Frontal cortex (tissue), 4 donors: ENCODE data around the gene ISOC1. TPM values are rescaled to one million over a fixed set of nuclear protein-coding genes. Genes with fewer than 3 reads are reported as not detected.

Experiments used
- DNase-seq, 2 donors: peaks; one replicate each; pipeline ENCODE4 v3.0.0; 2012; ENCODE audit warnings: low spot score in 2 of 2
- FAIRE-seq: peaks from 2 replicates; lab custom pipeline; 2012; peaks lifted over from hg19 to GRCh38; lab: Jason Lieb, UNC
- small RNA-seq: library from RNA; depleted of rRNA; stranded (forward); fragments of <200 nt; gene quantifications from one replicate; pipeline ENCODE3, GENCODE V24; 2014
- total RNA-seq: library from RNA; depleted of rRNA; stranded (reverse); fragments of >200 nt; gene quantifications from one replicate; pipeline ENCODE4 v1.2.3, GENCODE V29; 2014
- donor health status: control.
- donor health status: control.
- donor health status: control.

The ISOC1 gene
- total RNA-seq, 1 donor from 2014 or later = 31.0 TPM

DNA sequence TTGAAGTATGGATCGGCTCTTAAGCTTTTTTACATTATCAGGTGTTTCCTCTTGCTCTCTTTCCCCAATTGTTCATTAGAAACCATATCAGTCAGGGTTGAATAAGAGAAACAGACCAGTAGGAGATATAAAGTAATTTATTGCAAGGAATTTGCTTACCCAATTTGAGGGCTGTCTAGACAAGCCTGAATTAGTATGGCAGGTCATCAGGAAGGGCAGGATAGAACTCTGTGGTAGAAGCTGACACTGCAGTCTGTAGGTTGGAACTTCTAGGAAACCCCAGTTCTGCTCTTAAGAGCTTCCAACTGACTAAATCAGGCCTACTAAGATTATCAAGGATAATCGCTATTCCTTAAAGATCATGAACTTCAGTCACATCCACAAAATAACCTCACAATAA, 24.3 kb downstream of the ISOC1 start:
- FAIRE-seq = no peak
- no peak for DNase-seq

DNA sequence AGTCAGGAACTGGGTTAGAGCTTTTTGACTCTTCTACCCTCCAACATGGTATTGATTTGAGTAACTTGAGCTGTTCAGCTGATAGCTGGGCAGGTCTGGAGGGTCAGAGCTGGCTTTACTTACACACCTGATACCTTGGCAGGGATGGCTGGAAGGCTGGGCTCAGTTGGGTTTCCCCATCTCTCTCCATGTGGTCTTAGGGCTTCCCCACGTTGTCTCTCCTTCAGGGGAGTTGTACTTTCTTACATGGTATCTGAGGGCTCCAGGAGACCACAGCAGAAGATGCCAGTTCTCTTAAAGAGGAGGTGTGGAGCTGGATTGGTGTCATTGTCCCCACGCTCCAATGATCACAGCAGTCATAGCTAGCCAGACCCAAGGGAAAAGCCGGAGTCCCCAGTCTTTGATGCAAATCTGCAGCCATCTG, 25.6 kb downstream of the ISOC1 start:
- FAIRE-seq (no peak), DNase-seq (no peak)

DNA sequence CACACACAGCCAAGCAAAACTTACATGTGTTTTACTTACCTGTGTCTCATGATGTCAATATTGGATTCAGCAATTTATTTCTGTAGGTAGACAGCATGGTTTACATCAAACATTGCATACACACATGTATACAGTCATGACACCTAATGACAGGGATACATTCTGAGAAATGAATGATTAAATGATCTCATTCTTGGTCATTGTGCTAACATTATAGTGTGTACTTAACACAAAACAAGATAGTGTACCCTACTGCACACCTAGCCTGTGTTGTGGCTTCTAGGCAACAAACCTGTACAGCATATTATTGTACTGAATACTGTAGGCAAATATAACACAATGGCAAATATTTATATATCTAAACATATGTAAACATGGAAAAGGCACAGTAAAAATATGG, 28.0 kb downstream of the ISOC1 start:
- FAIRE-seq (no peak), DNase-seq (no peak)

DNA sequence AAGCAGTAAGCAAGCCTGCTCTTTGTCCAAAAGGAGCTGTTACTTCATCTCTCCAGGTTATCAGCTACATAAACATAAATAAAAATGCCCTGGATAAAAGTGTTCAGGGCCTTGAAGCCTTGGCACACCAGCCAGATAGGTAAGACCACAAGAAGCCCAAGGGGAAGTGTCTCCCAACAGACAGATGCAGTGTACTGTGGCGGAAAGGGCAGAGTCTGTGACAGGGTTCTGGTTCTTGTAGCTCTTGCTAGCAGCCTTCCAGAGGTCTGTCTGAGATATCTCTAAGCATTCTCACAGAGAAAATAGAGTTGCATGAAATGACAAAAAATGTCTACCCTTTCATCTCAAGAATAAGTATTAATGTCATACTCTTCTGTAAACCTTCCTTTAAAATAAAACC, 30.1 kb downstream of the ISOC1 start:
- FAIRE-seq = no peak
- no peak for DNase-seq

DNA sequence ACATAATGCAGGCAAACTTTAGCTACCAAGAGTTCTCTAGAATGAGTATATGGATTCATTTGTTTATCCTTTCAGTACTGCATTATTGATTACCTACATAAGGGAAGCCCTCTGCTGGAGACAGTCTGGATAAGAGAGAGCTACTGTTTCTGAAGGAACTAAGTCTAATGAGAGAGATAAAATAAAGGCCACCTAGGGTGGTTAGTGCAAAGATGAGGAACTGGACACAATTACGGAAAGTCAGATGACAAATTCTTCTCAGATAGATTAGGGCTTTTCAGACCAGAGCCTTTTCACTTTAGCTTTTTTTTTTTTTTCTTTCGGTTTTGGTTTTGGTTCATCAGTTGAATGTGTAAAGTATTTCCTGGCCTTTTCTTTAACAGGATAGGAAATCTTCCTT, 31.3 kb downstream of the ISOC1 start:
- no peak for FAIRE-seq
- no peak for DNase-seq

DNA sequence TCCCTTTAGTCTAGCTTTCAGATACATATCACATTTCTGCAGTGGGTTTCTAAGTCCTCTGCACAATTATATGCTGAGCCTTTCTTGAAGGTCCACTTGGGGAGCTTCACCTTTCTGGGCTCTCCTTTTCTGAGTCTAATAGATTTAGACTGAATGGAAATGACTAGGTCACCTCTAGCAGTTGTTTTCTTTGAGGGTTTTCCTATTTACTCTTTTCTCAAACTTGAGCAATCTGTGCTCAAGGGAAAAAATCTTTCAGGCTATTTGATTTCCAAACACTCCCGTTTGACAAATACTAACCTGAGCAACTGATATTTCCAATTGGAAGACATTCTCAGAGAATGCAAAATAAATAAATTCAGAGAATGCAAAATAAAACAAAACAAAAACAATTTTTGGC, 39.0 kb downstream of the ISOC1 start:
- DNase-seq = no peak
- FAIRE-seq = no peak

DNA sequence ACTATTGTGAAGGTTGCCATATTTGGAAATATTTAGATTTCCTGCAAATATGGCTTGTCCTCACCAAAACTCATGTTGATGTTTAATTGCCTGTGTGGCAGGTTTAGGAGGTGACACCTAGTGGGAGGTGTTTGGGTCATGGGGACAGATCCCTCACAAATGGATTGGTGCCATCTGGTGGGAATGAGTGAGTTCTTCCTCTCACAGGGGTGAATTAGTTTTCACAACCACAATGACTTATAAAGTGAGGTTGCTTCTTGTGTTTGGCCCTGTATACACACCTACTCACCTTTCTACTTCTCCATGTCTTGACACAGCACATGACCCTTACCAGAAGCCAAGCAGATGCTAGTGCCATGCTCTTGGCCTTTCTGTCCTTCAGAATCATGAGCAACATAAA, 41.1 kb downstream of the ISOC1 start:
- no peak for DNase-seq

DNA sequence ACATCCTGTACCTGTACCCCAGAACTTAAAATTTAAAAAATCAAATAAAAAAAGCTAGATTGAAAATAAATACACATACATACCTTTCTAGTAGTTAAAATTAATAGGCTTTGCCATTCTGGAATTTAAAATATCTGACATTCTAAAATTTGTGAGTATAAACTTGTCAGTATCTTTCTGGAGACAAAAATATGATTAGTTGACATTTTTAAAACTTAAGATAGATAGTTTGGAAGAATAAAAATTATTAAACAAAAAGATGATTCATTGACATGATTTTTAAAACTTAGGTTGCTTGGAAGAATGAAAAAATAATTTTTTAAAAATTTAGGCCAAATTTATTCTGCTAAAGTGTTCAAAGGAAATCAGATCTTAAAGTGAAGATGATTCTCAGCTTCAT, 43.1 kb downstream of the ISOC1 start:
- FAIRE-seq (peak; percentile 62), DNase-seq (no peak)

More for the DNA sequence above, 41.1 kb downstream of the ISOC1 start:
- no peak for FAIRE-seq

DNA sequence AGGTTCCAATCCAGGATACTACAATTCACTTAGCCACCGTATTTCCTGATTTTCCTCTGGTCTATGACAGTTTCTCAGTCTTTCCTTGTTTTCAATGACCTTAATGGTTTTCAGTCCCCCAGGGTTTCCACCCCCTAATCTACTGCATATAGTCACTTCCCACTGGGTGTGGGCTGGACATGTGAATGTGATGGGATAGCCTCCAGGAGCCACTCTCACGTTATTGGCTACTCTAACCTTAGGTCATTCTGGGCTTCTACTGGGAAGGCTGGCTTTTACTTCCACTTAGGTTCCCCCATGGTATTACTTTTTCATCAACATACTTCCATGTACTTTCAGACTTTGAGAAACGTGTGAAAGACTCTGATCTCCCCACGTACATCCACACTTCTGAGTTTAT, 46.5 kb downstream of the ISOC1 start:
- FAIRE-seq = no peak

DNA sequence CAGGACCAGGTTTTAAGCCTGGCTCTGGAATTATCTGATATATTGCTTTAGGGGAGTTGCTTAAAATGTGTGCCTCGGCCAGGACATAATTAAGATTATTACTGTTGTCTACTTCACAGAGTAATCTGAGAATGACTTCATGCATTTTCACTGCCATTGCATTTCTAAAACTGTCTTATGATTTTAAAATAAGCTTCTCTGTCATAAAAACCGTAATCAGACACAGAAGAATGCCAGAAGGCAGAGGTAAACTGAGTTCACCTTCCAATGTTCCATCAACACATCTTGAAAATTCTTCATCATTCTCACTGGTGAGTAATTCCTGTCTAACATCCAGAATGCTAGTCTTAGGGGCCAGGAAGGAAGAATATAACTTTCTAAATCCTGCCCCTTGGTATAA, 47.1 kb downstream of the ISOC1 start:
- no peak for FAIRE-seq
- no peak for DNase-seq

More for the DNA sequence above, 46.5 kb downstream of the ISOC1 start:
- DNase-seq = no peak

DNA sequence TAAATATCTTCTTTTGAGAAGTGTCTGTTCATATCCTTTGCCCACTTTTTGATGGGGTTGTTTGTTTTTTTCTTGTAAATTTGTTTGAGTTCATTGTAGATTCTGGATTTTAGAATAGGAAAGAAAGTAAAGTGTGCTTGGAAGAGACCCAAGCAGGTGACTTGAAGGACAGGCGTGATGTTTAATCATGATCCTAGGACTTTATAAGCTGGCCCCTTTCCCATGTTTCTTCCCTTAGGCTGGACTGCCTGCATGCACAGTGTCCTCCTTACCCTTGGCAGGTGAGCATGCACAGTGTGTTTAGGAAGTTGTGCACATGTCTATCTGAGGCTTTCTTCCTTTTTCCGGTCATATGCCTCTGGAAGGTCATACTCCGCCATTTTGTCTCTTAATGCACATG, 61.3 kb downstream of the ISOC1 start:
- DNase-seq (no peak), FAIRE-seq (no peak)

DNA sequence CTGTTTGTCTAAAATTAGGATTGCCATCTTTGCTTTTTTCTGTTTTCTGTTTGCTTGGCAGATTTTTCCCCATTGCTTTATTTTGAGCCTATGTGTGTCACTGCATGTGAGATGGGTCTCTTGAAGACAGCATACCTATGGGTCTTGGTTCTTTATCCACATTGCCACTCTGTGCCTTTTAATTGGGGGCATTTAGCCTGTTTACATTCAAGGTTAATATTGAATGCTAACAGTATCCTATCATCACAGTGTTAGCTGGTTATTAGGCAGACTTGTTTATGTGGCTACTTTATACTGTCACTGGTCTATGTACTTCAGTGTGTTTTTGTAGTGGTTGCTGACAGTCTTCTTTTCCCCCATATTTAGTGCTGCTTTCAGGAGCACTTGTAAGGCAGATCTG, 67.3 kb downstream of the ISOC1 start:
- DNase-seq (no peak), FAIRE-seq (no peak)

Small RNA genes lying within 50 kb of the gene (small RNA-seq; reads per million reads assigned to genes)
- gene MIR4633 = not detected

Other genes starting within 250 kb of the ISOC1 start
- gene SLC27A6, start 129.3 kb upstream of the ISOC1 start, total RNA-seq = 2.0 TPM